ENCODE results near the gene CNTF.
"Not testable (repeated sequence)": the region's sequence is repeated elsewhere in the genome, so short reads cannot be mapped to it uniquely, and the experiment has no call there.

Gene CNTF

DNA sequence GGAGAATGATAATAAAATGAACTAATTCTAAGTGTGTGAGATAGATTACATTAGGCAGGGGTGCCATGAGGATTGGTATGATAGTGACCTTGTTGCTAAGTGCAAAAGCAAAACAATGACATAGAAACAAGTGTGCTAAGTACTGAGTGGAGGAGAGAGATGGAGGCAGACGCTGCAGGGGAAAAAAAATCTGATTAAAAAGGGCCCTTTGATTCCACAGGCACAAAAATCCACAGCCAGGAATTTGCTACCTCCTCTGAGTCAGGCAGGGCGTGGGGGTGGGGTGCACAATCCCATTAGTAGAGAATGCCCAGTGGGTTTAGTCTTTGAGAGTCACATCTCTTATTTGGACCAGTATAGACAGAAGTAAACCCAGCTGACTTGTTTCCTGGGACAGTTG is at the start of gene CNTF:
CNTF (plus strand) TSS at position 322 of the 400 bp plus-strand sequence. CDS start 88 bp downstream, outside the sequence.
- DNase-seq (ENCODE audit: low read depth in 2 of 2): no peak

- DNase-seq (ENCODE audit: low read depth in 2 of 2): not testable (repeated sequence)
Observed at GRCh38 chr11:58572906-58573305, 49.6 kb upstream of the CNTF start.

DNA sequence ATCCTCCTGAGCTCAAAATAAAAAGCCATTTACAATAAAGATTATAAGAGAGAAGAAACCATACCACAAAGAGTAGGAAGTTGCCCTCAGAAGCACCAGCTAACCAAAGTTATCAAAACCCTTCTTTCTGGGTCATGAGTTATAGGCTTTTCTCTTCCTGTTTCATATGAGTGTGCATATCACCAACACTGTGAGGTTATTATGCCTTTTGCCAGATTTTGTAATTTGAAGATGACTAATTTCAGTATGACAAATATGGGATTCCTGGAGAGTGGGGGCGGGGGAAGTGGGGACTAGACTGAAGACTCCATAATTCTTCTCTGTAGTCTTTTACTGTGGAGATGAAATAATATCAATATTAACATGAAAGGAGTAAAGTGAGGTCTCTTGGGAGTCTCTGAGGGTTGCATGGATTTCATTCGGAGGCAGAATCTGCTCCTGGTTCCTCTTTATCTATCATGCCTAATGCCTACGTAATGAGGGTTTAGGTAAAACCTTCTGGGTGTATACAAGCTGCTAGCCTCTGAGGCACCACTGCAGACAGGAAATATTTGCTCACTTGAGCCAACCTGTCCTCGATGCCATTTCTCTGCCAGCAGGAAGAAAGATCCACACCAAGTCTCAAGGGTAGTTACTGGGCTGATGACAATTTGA is 48.9 kb upstream of the CNTF start:
- DNase-seq (ENCODE audit: low read depth in 2 of 2): peak; percentile 30 to 31

DNA sequence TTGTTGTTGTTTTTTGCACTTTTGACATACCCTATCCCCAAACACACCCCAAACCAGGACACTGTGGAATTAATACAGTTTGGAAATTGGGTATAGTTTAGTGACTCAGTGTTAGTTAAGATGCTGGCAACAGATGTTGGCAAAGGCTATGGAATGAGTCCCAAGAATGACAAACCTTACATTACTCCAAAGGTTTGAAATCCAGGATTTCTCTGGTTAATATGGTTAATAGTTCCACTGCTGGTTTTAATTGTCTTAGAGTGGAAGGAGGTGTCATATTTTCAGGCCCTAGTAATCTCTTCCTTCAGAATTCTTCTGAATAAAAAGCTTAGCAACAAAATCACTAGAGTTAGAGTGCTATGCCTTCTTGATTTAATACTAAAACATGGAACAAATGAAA is 47.6 kb upstream of the CNTF start:
- DNase-seq (ENCODE audit: low read depth in 2 of 2): no peak

DNA sequence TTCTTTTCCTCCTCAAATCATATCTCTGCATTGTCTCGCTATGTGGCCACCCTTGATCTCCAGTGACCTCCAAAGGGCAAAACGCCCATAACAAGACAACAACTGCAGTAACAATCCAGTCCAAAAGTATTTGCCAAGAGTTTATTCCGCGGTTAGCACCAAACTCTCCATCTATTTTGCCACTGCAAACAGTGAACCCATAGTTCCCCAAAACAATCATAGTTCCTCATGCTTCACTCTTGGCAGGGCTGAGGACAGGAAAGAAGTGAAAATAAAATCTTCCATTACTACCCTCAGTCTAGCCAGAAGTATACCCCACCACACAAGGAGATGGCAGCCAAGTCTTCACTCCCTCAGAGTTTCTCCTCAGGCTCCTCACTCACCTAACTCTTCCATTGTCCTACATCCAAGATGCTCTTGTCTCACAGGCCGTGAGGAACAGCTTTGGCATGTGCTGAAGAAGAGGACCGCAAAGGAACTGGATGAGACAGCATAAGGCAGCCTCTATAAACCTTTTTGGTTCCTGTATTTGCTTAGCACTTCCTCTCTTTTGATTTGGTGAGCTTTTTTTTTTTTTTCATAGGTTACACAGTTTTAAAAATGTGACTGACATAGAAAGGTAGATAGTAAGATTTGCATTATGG is 47.0 kb upstream of the CNTF start, which contains the start of gene LPXN:
LPXN (minus strand) TSS at position 480 of the 644 bp plus-strand sequence; CDS start at position 396, 84 bp downstream.
- no peak for DNase-seq (ENCODE audit: low read depth in 2 of 2)

GRCh38 chr11:58576887-58577471 is 45.5 kb upstream of the CNTF start:
- no peak for DNase-seq (ENCODE audit: low read depth in 2 of 2)

DNA sequence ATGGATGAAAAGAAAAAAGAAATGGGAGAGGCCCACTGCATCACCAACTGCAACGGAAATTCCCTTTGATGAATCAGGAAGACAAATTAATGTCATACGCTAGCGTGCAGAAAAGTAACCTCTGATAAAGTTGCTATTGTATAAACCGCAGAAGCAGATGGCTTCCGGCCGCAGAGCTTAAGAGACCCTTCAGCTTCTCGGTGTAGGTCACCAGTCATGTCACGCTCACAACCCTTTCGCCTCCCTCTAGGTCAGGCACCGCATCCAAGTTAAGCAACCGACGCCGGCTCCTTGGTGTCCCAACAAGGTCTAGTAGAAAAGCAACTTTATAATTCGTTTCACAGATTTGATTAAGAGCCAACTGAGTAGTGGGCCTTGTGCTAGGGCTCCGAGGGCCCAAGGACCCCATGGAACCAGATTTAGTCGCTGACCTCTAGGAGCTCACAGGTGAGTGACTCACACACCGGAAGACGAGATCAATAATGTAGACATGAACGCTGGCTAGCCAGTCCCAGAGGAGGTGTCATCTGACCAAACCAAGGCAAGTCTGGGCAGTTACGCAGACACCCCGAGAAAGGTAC is 44.8 kb upstream of the CNTF start:
- peak; percentile 58 to 72 for DNase-seq (ENCODE audit: low read depth in 2 of 2)

DNA sequence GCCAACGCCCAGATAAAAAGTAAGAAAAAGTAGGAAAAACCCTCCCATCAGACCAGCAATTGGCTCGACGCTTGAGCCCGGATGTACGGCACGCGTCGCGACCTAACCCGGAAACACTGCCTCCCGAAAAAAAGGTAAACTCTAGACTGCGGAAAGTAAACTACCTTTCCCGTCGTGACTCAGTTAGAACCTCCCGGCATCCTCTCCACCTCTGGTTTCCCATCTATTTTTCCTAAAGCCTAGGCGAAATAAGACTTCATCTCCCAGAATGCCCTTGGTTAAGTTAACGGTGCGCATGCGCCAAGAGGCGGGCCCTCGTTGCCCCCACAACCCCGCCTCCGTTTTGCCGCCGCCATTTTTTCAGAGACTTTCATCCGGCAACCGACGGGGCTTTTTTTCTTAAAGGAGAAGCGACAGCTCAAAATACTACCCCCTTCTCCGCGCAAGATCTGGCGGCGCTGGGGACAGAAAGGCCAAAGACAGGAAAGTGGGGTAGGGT is 44.3 kb upstream of the CNTF start:
- peak; percentile 82 to 87 for DNase-seq (ENCODE audit: low read depth in 2 of 2)

GRCh38 chr11:58578635-58579191 is 43.8 kb upstream of the CNTF start, which contains the start of gene ZFP91:
TSS of gene ZFP91 (plus strand) at chr11:58579063. CDS start at chr11:58579282, 219 bp downstream.
- peak; percentile 92 to 96 for DNase-seq (ENCODE audit: low read depth in 2 of 2)

GRCh38 chr11:58579192-58580129 is 43.0 kb upstream of the CNTF start:
- DNase-seq (ENCODE audit: low read depth in 2 of 2): peak; percentile 86 to 91

DNA sequence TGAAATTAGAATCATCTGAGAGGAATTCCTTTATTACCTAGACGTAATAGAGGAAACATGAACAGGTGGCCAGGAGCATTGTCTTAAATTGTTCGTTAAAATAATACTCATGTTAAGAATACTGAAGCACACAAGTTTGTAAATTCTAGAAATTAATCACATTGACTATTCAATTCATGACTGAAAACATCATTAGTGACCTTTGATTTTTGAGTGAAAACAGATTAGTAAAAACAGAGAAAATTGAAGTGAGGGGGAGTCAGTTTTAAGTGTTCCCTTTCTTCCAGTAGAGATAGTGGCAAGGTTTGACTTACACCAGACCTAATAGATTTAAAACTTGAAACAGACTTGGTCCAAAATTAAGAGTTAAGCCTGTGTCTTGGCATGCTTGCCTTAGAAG is 42.2 kb upstream of the CNTF start:
- no peak for DNase-seq (ENCODE audit: low read depth in 2 of 2)

DNA sequence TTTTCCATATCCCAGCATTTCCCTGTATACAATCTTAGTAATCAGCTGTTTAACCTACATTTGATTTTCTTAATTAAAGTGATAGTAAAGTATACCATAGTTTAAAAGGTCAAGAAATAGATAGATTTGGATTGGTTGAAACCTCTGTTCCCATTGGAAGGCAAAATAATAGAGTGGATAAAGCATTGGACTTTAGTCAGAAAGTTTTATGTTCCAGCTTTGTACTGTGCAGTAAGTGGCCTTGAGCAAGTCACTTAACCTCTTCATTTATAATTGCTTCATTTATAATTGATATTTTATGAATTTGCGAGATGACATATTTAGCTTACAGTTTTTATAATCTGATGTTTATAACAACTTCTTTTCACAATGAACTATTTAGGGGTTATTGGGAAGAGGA is 40.0 kb upstream of the CNTF start:
- DNase-seq (ENCODE audit: low read depth in 2 of 2): no peak

DNA sequence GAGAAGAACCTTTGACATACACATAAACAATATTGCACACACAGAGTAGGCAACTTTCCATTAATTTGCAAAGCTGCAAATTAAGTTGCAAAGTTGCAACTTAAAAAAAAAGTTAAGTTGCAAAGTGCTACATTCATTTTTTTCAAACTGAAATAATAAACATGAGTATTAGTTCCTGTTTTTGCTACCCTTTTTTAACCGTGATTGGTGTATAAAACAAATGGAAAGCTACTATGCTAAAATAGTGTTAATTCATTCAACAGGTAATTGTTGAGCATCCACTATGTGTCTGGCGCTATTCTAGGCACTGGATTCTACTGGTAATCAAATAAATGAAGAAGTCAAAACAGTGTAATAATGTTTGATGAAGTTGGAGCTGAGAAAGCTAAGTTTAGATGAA is 35.5 kb upstream of the CNTF start:
- DNase-seq (ENCODE audit: low read depth in 2 of 2): no peak

DNA sequence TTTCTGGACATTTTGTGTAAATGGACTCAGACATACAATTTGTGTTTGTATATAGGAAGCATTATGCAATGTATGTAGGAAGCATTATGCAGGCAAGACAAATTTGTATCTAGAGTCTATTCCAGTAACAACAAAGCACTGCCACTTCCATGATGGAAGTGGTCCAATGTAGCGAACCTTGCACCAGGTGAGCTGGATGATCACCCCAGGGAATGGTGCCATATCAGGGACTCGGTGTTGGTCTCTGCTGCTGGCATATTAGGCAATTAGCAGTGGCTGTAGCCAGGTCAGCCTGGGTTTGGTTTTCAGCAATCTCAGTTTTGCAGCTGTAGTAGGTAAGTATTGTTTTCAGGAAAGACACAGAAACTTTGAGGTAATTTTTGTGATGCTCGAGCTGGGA is 30.8 kb upstream of the CNTF start:
- DNase-seq (ENCODE audit: low read depth in 2 of 2): no peak

DNA sequence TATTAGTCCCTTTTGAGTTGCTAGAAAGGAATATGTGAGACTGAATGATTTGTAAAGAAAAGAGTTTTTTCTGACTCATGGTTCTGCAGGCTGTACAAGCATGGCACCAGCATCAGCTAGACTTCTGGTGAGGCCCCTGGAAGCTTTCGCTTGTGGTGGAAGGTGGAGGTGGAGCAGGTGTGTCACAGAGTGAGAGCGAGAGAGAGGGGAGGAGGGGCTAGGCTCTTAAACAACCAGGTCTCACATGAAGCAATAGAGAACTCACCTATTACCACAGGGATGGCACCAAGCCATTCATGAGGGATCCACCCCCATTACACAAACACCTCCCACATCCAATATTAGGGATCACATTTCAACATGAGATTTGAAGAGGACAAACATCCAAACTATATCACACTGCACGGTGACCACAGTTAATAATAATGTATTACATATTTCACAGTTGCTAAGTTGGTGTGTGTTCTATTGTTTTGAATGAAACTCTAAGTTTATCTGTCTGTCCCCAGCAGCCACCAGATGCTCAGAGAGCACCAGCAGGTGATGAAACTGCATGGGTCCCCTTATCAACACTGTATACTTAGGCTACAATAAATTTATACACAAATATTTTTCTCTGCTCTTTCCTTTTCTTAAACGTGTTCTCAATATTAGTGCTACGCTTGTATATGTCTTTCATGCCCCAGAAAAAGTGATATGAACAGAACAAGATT is 29.5 kb upstream of the CNTF start:
- peak in 1 of 2 donors; percentile 26 for DNase-seq (ENCODE audit: low read depth in 2 of 2)

- no peak for DNase-seq (ENCODE audit: low read depth in 2 of 2)
Observed at GRCh38 chr11:58594826-58595225, 27.6 kb upstream of the CNTF start.

- no peak for DNase-seq (ENCODE audit: low read depth in 2 of 2)
Observed at GRCh38 chr11:58596621-58597020, 25.8 kb upstream of the CNTF start.

DNA sequence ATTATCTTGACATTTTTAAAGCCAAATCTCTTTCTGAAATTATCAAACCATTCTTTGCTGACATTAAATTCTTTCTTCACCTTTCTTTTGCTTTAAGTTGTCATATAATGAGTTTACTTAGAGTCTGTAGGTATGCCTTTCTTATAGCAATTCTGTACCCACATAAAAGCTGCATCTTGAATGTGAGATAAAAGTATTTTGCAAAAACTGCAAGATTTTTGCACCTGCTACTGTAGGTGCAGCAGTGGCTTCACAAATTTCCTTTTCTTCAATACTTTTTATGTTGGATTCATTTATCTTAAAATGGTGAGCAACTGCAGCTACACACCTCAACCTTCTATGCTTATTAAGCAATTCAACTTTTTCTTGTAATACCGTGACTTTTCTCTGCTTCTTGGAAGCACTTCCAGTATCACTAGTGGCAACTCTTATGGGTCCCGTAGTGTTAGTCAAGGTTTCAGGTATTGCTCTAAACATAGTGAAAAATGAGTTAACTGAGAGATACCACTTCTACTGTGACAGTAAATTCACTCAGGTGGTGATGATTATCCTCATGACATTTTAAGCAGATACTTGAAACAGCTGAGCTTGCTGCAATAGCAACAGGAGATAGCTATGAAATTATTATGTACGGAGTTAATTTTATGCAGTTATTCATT is 24.9 kb upstream of the CNTF start:
- DNase-seq (ENCODE audit: low read depth in 2 of 2): no peak

GRCh38 chr11:58600510-58600909 is 22.0 kb upstream of the CNTF start:
- DNase-seq (ENCODE audit: low read depth in 2 of 2): no peak

Data from activated CD8-positive, alpha-beta memory T cell treated with anti-CD3 and anti-CD28 coated beads for 4 hours (primary cell).